ENCODE data around the gene KRTAP10-11. TPM values are rescaled to one million over a fixed set of nuclear protein-coding genes. Genes with fewer than 3 reads are reported as not detected.

The KRTAP10-11 gene
- total and polyA plus RNA-seq, 12 donors, result not detected

GRCh38 chr21:44628707-44629391, 17.4 kb upstream of the KRTAP10-11 start:
- H3K4me1 ChIP-seq, result peaks cover 0 to 7% (median 0%) of the 10 kb centered on the region in 9 donors
- no peak overlapping the region for H3K27ac ChIP-seq
- H3K27me3 ChIP-seq, result peaks cover 0 to 31% (median 0%) of the 10 kb centered on the region in 7 donors
- ATAC-seq, result peak in 3 of 8 donors; percentile 43 to 67 (median 53)
- intact Hi-C loops (cut with DNase I), result loop anchor here in 1 of 10 donors (10.0 kb wide), 1 partner anchor 156 kb away; no protein-coding TSS in a partner anchor
- no peaks in the 10 kb centered on the region for H3K36me3 ChIP-seq
- no peak for DNase-seq
- no peak overlapping the region for H3K4me3 ChIP-seq
- 47 to 56% methylated on average over 18 of the region's 18 CpGs for WGBS, 2 donors
- TF ChIP-seq CTCF (IDR thresholded peaks at IDR 0.05), result no peak
- peaks cover 0 to 51% (median 22%) of the 10 kb centered on the region in 11 donors for H3K9me3 ChIP-seq

- Histone ChIP-seq H3K9me3 (peaks cover 0 to 39% (median 13%) of the 10 kb centered on the region in 11 donors), H3K36me3 (no peaks in the 10 kb centered on the region), H3K27me3 (peaks cover 0 to 31% (median 0%) of the 10 kb centered on the region in 7 donors), H3K4me1 (peaks cover 0 to 7% (median 0%) of the 10 kb centered on the region in 9 donors), H3K4me3 (no peak overlapping the region), H3K27ac (no peak overlapping the region)
- TF ChIP-seq CTCF (IDR thresholded peaks at IDR 0.05), result no peak
- 66 to 82% methylated on average over 2 of the region's 2 CpGs for WGBS, 2 donors
- intact Hi-C loops (cut with DNase I), result no loop called here
- DNase-seq (no peak), ATAC-seq (no peak)
These were observed 15.8 kb upstream of the KRTAP10-11 start for GRCh38 chr21:44630440-44630839.

- WGBS, 2 donors, result 90% methylated on average over 1 of the region's 1 CpG
- TF ChIP-seq CTCF (IDR thresholded peaks at IDR 0.05), result no peak
- Histone ChIP-seq H3K9me3 (peaks cover 0 to 39% (median 13%) of the 10 kb centered on the region in 11 donors), H3K27ac (no peak overlapping the region), H3K27me3 (peaks cover 0 to 33% (median 0%) of the 10 kb centered on the region in 7 donors), H3K36me3 (no peaks in the 10 kb centered on the region), H3K4me1 (no peaks in the 10 kb centered on the region), H3K4me3 (no peak overlapping the region)
- ATAC-seq (no peak), DNase-seq (no peak)
- intact Hi-C loops (cut with DNase I), result no loop called here
These were observed 14.1 kb upstream of the KRTAP10-11 start for GRCh38 chr21:44632067-44632466.

GRCh38 chr21:44636209-44637017, 9.8 kb upstream of the KRTAP10-11 start:
- TF ChIP-seq CTCF (IDR thresholded peaks at IDR 0.05), result no peak
- no peak overlapping the region for H3K27ac ChIP-seq
- H3K4me3 ChIP-seq, result no peak overlapping the region
- H3K4me1 ChIP-seq, result no peaks in the 10 kb centered on the region
- H3K9me3 ChIP-seq, result peaks cover 0 to 36% (median 9%) of the 10 kb centered on the region in 11 donors
- intact Hi-C loops (cut with DNase I), result no loop called here
- peaks cover 0 to 40% (median 15%) of the 10 kb centered on the region in 7 donors for H3K27me3 ChIP-seq
- ATAC-seq (no peak), DNase-seq (no peak)
- WGBS, 2 donors, result 81 to 83% methylated on average over 15 of the region's 15 CpGs
- no peaks in the 10 kb centered on the region for H3K36me3 ChIP-seq
